GM12875 (cell line): Measurements from ENCODE around the gene SUDS3.

Experiments used
- H3K4me3 ChIP-seq: one replicate; pipeline ENCODE4 v1.5.1; 2011; ENCODE audit warnings: low read depth, low read length, control low read depth
- CTCF ChIP-seq: IDR thresholded peaks from 2 replicates; pipeline ENCODE4 v1.5.1; 2011; ENCODE audit warnings: low read depth, mild to moderate bottlenecking, control low read depth, inconsistent platforms, low read length, moderate library complexity, borderline replicate concordance; ENCODE audit not compliant: insufficient read depth

Gene SUDS3

GRCh38 chr12:118356809-118357256, 19.5 kb upstream of the SUDS3 start:
- H3K4me3 ChIP-seq: no peak overlapping the region
- no peak for TF ChIP-seq CTCF

- no peak for TF ChIP-seq CTCF
- no peak overlapping the region for H3K4me3 ChIP-seq
These were observed 18.9 kb upstream of the SUDS3 start for GRCh38 chr12:118357257-118358007.

GRCh38 chr12:118358008-118358359, 18.4 kb upstream of the SUDS3 start:
- no peak for TF ChIP-seq CTCF
- no peak overlapping the region for H3K4me3 ChIP-seq

- peak overlapping the region; percentile 37 for H3K4me3 ChIP-seq
- no peak for TF ChIP-seq CTCF
These were observed 17.5 kb upstream of the SUDS3 start for GRCh38 chr12:118358612-118359540.

GRCh38 chr12:118359541-118359915, 16.8 kb upstream of the SUDS3 start:
- H3K4me3 ChIP-seq: peak overlapping the region; percentile 37
- TF ChIP-seq CTCF: no peak

GRCh38 chr12:118361092-118361404, 15.3 kb upstream of the SUDS3 start:
- TF ChIP-seq CTCF: no peak
- no peak overlapping the region for H3K4me3 ChIP-seq
